NCI-H82 (cell line): ENCODE data around the gene TBC1D19.
A peak's percentile ranks its signal among the peaks of the same experiment; 100 is the strongest.
"Not testable (repeated sequence)": the region's sequence is repeated elsewhere in the genome, so short reads cannot be mapped to it uniquely, and the experiment has no call there.

ENCODE experiments used
- DNase-seq: peaks from one replicate; lab custom pipeline; 2025; lab: John Stamatoyannopoulos, UW

The TBC1D19 gene

GRCh38 chr4:26596843-26597242 lies 13.0 kb downstream of the TBC1D19 start:
- DNase-seq = no peak

- no peak for DNase-seq
Measured at GRCh38 chr4:26601204-26601603, 17.3 kb downstream of the TBC1D19 start.

GRCh38 chr4:26607776-26608175 lies 23.9 kb downstream of the TBC1D19 start:
- DNase-seq = no peak

- no peak for DNase-seq
Measured at GRCh38 chr4:26609391-26609790, 25.5 kb downstream of the TBC1D19 start.

GRCh38 chr4:26609868-26610267 lies 26.0 kb downstream of the TBC1D19 start:
- DNase-seq = no peak

GRCh38 chr4:26611372-26611771 lies 27.5 kb downstream of the TBC1D19 start:
- no peak for DNase-seq

- DNase-seq = no peak
Measured at GRCh38 chr4:26611885-26612284, 28.0 kb downstream of the TBC1D19 start.

GRCh38 chr4:26613237-26613636 lies 29.4 kb downstream of the TBC1D19 start:
- no peak for DNase-seq

GRCh38 chr4:26613735-26614134 lies 29.9 kb downstream of the TBC1D19 start:
- DNase-seq = no peak

- no peak for DNase-seq
Measured at GRCh38 chr4:26619784-26620183, 35.9 kb downstream of the TBC1D19 start.

- no peak for DNase-seq
Measured at GRCh38 chr4:26621366-26621765, 37.5 kb downstream of the TBC1D19 start.

GRCh38 chr4:26622913-26623312 lies 39.0 kb downstream of the TBC1D19 start:
- DNase-seq = no peak

GRCh38 chr4:26626658-26627057 lies 42.8 kb downstream of the TBC1D19 start:
- not testable (repeated sequence) for DNase-seq

GRCh38 chr4:26632916-26633315 lies 49.0 kb downstream of the TBC1D19 start:
- no peak for DNase-seq

GRCh38 chr4:26634237-26634636 lies 50.4 kb downstream of the TBC1D19 start:
- no peak for DNase-seq

GRCh38 chr4:26636458-26636857 lies 52.6 kb downstream of the TBC1D19 start:
- DNase-seq = no peak

- DNase-seq = not testable (repeated sequence)
Measured at GRCh38 chr4:26640639-26641038, 56.8 kb downstream of the TBC1D19 start.

GRCh38 chr4:26647523-26648224 lies 63.8 kb downstream of the TBC1D19 start:
- DNase-seq = no peak

GRCh38 chr4:26648260-26648659 lies 64.4 kb downstream of the TBC1D19 start:
- peak; percentile 1 for DNase-seq

GRCh38 chr4:26660261-26660660 lies 76.4 kb downstream of the TBC1D19 start:
- DNase-seq = no peak

GRCh38 chr4:26663888-26664287 lies 80.0 kb downstream of the TBC1D19 start:
- no peak for DNase-seq

GRCh38 chr4:26670903-26671537 lies 87.1 kb downstream of the TBC1D19 start:
- no peak for DNase-seq

- not testable (repeated sequence) for DNase-seq
Measured at GRCh38 chr4:26679040-26679695, 95.3 kb downstream of the TBC1D19 start.
